Stimulated activated naive CD4-positive, alpha-beta T cell treated with Interleukin-2 at 50 U/mL for 16 hours (primary cell): ENCODE measurements around the gene SCFD2.
"Not testable (repeated sequence)": the region's sequence is repeated elsewhere in the genome, so short reads cannot be mapped to it uniquely, and the experiment has no call there.

Experiments used
- DNase-seq: peaks from one replicate; lab custom pipeline; 2025; lab: John Stamatoyannopoulos, UW

The SCFD2 gene

DNA sequence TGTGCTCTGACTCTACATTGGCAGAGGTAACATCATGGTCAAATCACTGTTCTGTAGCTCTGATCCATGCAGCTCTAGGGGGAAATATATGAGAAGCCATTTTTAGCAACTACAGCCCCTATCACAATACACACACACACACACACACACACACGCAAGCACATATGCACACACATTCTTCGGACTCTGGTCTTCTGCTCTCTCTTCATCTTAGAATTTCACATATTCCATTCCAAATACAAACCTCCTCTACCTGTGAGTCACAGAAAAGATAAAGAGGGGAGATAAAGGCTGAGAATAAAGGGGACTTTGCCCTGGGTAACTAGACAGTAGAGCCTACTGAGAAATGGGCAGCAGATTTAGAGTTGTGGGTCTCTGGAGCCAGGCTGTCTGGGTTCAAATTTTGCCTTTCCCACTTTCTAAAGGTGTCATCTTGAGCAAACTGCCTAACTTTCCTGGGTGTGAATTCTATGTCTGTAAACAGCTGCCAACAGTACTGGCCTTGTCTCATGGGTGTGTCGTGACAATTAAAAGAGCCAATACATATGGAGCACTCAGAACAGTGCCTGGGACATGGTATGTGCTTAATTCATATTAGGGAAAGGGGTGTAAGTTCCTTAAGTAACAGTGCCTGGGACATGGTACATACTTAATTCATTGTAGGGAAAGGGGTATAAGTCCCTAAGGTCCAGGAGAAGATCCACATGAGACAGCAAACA lies 515.3 kb downstream of the SCFD2 start:
- DNase-seq: no peak

DNA sequence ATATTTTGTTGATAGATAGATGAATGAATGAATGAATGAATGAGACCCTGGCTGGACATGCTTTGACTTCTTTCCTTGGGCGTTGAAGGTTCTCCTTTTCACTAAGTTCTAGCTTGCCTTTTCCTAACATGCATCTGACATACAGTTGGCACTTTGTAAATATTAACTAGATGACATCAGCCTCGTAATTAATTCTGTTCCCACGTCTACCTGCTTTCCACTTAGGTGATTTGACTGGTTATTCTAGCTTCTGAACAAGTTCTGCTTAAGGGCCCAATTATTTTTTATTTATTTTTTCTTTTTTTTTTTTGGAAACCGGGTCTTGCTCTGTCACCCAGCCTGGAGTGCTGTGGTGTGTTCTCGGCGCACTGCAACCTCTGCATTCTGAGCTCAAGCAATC lies 517.6 kb downstream of the SCFD2 start:
- DNase-seq: no peak

GRCh38 chr4:52846502-52846901 lies 519.4 kb downstream of the SCFD2 start:
- DNase-seq: no peak

GRCh38 chr4:52844596-52844995 lies 521.3 kb downstream of the SCFD2 start:
- no peak for DNase-seq

- no peak for DNase-seq
Measured at GRCh38 chr4:52843958-52844357, 521.9 kb downstream of the SCFD2 start.

GRCh38 chr4:52843351-52843750 lies 522.5 kb downstream of the SCFD2 start:
- no peak for DNase-seq

DNA sequence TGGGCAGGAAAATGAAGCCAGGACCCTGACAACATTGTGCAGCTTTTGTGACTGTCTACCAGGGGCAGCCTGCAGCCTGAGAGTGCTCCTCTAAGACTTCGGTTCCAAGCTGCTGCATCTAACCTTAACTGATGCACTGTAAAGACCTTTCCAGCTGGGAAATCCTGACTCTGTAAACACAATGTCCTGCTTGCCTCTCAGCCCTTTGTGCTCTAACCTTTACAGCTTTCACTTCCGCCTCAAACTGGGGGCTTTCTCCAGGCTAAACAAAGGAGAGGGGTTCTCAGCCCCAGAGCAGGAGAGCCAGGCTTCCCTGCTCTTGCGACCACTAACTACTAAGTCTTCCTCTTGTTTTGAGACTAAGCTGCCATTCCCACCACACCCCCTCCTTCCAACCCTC lies 523.1 kb downstream of the SCFD2 start:
- DNase-seq: no peak

DNA sequence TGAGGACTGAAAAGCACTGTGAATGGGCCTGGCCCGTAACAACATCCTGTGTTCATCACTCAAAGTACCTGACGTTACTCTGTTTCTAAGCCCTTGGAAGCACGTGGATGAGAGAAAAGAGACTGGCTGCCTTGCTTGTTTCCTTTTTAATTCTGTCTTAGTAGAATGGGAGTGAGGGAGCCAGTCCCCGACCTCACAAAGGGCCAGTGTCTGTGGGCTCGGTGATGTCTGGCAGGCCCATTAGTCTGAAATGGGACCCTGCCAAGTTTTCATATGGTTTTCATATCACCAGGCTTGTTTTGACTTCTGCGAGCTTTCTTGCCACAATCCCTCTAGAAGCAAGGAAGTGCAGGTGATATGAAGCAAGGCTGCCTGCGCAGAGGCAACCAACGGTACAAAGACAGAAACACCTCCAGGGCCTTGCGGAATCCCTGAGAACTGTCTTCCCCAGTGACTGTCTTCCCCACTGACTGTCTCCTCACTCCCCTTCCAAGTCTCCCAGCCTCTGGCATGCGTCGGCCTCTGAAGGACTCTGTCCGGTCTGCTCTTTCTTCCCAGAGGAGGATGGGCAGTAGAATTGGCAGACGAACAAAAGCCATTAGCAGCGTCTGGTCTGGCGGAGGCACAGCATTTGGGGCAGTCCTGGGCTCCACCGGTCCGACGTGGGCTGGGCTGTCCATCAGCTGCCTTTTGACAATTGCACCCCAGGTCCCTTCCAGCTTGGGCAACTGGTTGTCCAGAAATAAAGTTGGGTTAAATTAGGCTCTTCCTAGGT lies 524.0 kb downstream of the SCFD2 start:
- no peak for DNase-seq

- DNase-seq: no peak
Measured at GRCh38 chr4:52840531-52841370, 525.1 kb downstream of the SCFD2 start.

DNA sequence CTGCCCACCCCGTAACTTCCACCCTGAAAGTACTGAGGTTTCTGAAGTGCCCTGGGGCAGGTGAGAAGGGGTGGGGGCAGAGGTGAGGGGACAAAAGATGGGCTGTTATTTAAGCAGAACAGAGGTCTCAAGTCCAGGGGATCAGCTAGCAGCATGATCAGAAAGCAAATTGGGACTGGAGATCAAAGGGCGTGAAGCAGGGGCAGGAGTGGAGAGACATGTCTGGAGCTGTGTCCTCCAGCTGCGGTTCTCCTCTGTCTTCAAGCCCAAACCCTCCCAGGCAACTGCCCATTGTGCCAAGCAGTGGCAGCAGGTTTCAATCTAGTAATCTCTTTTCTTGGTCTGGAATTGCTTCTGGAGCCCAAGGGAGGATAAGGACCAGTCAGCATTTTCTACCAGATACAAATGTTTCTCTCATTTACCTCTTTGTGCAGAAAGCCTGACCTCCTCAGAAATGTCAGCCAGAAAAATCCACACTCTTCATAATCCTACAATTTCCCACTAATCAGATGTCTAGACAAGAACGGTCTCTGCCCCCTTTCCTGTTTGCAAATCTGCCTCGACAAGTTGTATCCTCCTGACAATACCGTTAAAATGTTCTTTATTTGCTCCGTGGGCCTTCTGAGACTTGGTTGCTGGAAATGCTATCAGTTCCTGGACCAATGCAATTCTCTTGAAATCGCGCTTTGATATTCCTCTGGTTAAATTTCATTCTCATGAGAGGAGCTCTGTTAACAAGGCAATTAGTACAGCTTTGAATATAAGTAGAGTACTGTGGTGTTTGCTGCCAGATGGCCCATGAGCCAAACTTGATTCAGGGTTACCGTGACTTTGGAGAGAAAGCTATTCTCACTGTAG lies 526.9 kb downstream of the SCFD2 start:
- DNase-seq: no peak

- DNase-seq: no peak
Measured at GRCh38 chr4:52837716-52838558, 527.9 kb downstream of the SCFD2 start.

DNA sequence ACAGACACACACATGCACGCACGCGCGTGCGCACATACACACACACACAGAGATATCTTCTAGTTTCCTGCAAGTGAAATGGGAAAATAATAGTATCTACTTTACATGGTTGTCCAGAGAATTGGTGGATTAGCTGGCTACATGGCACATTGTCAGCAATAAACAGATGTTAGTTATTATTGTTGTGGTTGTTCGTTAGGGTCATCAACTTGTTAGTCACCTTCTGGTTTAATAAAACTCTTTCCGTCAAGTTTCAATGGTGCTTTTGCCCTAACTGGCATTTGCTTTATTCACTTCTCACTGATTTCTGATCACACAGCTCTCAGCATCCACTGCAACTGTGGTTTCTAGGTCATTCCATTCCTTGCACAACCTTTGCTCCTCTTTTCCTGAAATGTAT lies 529.2 kb downstream of the SCFD2 start:
- DNase-seq: no peak

GRCh38 chr4:52836120-52836519 lies 529.7 kb downstream of the SCFD2 start:
- no peak for DNase-seq

GRCh38 chr4:52834641-52835456 lies 531.0 kb downstream of the SCFD2 start:
- not testable (repeated sequence) for DNase-seq

- DNase-seq: no peak
Measured at GRCh38 chr4:52833941-52834525, 531.8 kb downstream of the SCFD2 start.

- no peak for DNase-seq
Measured at GRCh38 chr4:52825460-52826090, 540.3 kb downstream of the SCFD2 start.

DNA sequence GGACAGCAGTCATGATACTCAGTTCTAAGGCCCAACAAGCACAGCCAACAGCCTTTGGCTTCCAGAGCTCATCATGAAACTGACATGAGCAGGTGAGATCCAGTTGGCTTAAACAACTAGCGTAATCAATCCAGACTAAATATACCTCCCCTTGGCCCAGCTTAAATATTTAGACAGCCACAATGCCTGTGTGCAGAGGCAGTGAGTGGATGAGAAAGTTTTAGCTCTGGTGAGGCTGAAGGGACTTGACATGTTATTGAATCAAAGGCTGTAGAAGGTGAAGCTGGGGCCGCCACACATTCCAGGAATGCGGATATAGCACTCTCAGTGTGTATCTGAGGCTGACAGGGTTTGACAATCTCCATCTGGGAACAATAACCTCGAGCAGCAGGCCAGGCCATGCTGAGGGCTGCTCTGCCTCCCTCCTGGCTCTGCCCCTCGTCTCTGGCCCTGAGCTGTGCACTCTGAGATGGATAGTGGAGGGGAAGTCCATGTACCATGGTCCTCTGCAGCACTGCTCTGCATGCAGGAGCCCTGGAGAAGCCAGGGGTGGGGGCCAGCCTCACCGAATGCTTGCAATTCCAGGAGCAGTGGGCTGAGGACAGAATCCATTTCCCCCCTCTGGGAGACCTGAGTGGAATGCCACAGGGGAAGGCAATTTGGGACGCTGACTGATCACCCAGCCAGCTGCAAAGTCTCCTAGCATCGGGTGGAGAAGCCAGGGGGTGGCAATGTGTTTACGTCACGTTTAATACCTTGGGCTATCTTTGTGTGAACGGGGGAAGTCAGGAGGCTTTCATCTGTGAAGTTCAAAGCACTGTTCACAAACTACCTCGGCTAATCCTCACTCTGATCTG lies 541.0 kb downstream of the SCFD2 start:
- DNase-seq: no peak

DNA sequence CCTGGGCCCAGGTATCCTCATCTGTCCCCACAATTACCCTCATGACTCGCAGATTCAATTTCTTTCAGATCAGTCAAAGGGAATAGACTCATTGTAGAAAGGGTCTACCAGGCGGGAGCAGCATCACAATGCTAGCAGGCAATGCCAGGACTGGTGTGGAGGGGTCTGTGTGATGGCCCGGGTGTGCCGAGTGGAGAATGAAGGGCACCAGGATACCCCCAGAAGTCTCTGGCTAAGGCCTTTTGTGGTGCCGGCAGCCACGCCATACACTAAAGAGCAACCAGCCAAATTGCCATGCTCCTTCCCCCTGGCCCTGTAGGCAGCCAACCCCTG lies 541.6 kb downstream of the SCFD2 start:
- no peak for DNase-seq
